Measurements from ENCODE around the gene MMP24. TPM values are rescaled to one million over a fixed set of nuclear protein-coding genes. Genes with fewer than 3 reads are reported as not detected.

The MMP24 gene
- polyA plus RNA-seq, 1 of the 3 experiments (the other 2 are of a cell fraction): 18.1 TPM

GRCh38 chr20:35190556-35190955, 35.9 kb upstream of the MMP24 start:
- Histone ChIP-seq H3K9me3 (no peaks in the 10 kb centered on the region; the same call in 1 of the 2 replicates), H3F3A (replicated peaks; ENCODE audit: insufficient read depth) (no peaks in the 10 kb centered on the region), H3K4me3 (ENCODE audit: low read depth in 2 of 2, low read length in 1 of 2) (no peak overlapping the region), H3K36me3 (replicated peaks in 1 of 2; ENCODE audit: control insufficient read depth in 1 of 2, insufficient read depth in 2 of 2, low read length in 1 of 2) (no peaks in the 10 kb centered on the region), H4K20me1 (ENCODE audit: insufficient read depth) (no peaks in the 10 kb centered on the region), H3K4me1 (ENCODE audit: control insufficient read depth in 1 of 2, insufficient read depth in 2 of 2, low read depth in 1 of 2, low read length in 1 of 2) (no peaks in the 10 kb centered on the region), H2AFZ (ENCODE audit: low read depth) (no peak overlapping the region), H3K27me3 (ENCODE audit: insufficient read depth) (no peaks in the 10 kb centered on the region), H3K79me2 (ENCODE audit: insufficient read depth) (no peaks in the 10 kb centered on the region), H3K27ac (ENCODE audit: low read depth in 2 of 2, low read length in 1 of 2) (no peak overlapping the region), H3K4me2 (no peak overlapping the region), H3K9me2 (no peaks in the 10 kb centered on the region), H3K9ac (no peak overlapping the region)
- no peak for DNase-seq
- TF ChIP-seq SMC3 (IDR thresholded peaks at IDR 0.05; ENCODE audit: low read depth, low read length) (no peak), FOSL2 (IDR thresholded peaks at IDR 0.05; ENCODE audit: borderline replicate concordance, low read depth) (no peak), REST (IDR thresholded peaks at IDR 0.05; ENCODE audit: low read depth, low read length) (no peak), CTCF (IDR thresholded peaks at IDR 0.05) (no peak), MXI1 (IDR thresholded peaks at IDR 0.05; ENCODE audit: low read depth, low read length) (no peak), ZBTB33 (IDR thresholded peaks at IDR 0.05; ENCODE audit: borderline replicate concordance, low read depth) (no peak), GATA2 (CRISPR knock-in tag; IDR thresholded peaks at IDR 0.05) (no peak), RXRA (IDR thresholded peaks at IDR 0.05; ENCODE audit: borderline replicate concordance, low read depth) (no peak), USF1 (IDR thresholded peaks at IDR 0.05; ENCODE audit: borderline replicate concordance, low read depth) (no peak), RFX5 (IDR thresholded peaks at IDR 0.05; ENCODE audit: low read length) (no peak), EZH2phosphoT487 (IDR thresholded peaks at IDR 0.05; ENCODE audit: borderline replicate concordance, low read depth) (no peak), TEAD4 (IDR thresholded peaks at IDR 0.05; ENCODE audit: borderline replicate concordance, insufficient read depth) (no peak), JUND (IDR thresholded peaks at IDR 0.05) (no peak), CHD2 (IDR thresholded peaks at IDR 0.05; ENCODE audit: low read length, partially characterized antibody) (no peak), ELF1 (IDR thresholded peaks at IDR 0.05) (no peak), YY1 (IDR thresholded peaks at IDR 0.05; ENCODE audit: low read depth) (no peak), RAD21 (IDR thresholded peaks at IDR 0.05; ENCODE audit: low read length) (no peak), EP300 (IDR thresholded peaks at IDR 0.05; ENCODE audit: borderline replicate concordance in 1 of 2, low read depth in 1 of 2, low read length in 1 of 2) (no peak), TCF12 (IDR thresholded peaks at IDR 0.05) (no peak), NRF1 (IDR thresholded peaks at IDR 0.05; ENCODE audit: low read depth, low read length) (no peak)
- WGBS (ENCODE audit: low lambda C conversion rate): 90% methylated on average over 6 of the region's 6 CpGs
- ChIA-PET POLR2A (no interaction called here), CTCF (interaction anchor here (1.3 kb wide), 1 partner anchor 46 kb away, joined by 3 read pairs; no protein-coding TSS in a partner anchor)

Data from SK-N-SH (cell line).